Vagina (tissue), 2 donors: Measurements from ENCODE around the gene CTBP2.

Experiments used
- POLR2A ChIP-seq, 2 donors: fragments of 450-650 bp; IDR thresholded peaks; one replicate each; pipeline ENCODE4 v1.6.1; 2017; ENCODE audit warnings: antibody characterized with exemption in 2 of 2, mild to moderate bottlenecking in 2 of 2, moderate library complexity in 2 of 2
- POLR2AphosphoS5 ChIP-seq, 2 donors: sonication (generic); formaldehyde crosslinking; IDR thresholded peaks; one replicate each; pipeline ENCODE4 v1.9.0; 2017; ENCODE audit warnings: antibody characterized with exemption in 2 of 2, mild to moderate bottlenecking in 2 of 2, low read depth in 1 of 2; ENCODE audit not compliant: insufficient read depth in 1 of 2
- TF ChIP-seq, protein P1 (sequence below), 3 experiments: fragments of 450-650 bp in 2 of 3; fragments of 200-600 bp in 1 of 3; sonication (generic) in 1 of 3; IDR thresholded peaks; one replicate each; pipeline ENCODE4 v1.5.1; 2017 to 2019; ENCODE audit warnings: antibody characterized with exemption in 3 of 3, mild to moderate bottlenecking in 2 of 3, moderate library complexity in 2 of 3

- TF ChIP-seq, protein P1, sequence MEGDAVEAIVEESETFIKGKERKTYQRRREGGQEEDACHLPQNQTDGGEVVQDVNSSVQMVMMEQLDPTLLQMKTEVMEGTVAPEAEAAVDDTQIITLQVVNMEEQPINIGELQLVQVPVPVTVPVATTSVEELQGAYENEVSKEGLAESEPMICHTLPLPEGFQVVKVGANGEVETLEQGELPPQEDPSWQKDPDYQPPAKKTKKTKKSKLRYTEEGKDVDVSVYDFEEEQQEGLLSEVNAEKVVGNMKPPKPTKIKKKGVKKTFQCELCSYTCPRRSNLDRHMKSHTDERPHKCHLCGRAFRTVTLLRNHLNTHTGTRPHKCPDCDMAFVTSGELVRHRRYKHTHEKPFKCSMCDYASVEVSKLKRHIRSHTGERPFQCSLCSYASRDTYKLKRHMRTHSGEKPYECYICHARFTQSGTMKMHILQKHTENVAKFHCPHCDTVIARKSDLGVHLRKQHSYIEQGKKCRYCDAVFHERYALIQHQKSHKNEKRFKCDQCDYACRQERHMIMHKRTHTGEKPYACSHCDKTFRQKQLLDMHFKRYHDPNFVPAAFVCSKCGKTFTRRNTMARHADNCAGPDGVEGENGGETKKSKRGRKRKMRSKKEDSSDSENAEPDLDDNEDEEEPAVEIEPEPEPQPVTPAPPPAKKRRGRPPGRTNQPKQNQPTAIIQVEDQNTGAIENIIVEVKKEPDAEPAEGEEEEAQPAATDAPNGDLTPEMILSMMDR (IDR thresholded peaks at IDR 0.05), result no peak
- TF ChIP-seq POLR2A (IDR thresholded peaks at IDR 0.05) (no peak), POLR2AphosphoS5 (IDR thresholded peaks at IDR 0.05; ENCODE audit: insufficient read depth in 1 of 2, low read depth in 1 of 2) (no peak)
These were observed 15.4 kb downstream of the CTBP2 start for GRCh38 chr10:125144693-125145623.
